HG03066 (cell line): ENCODE results near the gene CSTF2T.
"Not testable (repeated sequence)": the region's sequence is repeated elsewhere in the genome, so short reads cannot be mapped to it uniquely, and the experiment has no call there.

Source experiments
- ATAC-seq: cut with Tn5 transposase; IDR thresholded peaks from one replicate; pipeline ENCODE4 v1.9.1; 2021; ENCODE audit warnings: low read depth; ENCODE audit not compliant: unreplicated experiment

Gene CSTF2T

GRCh38 chr10:51698473-51699063 is 827 bp downstream of the CSTF2T start:
- ATAC-seq: no peak

- ATAC-seq: no peak
Measured at GRCh38 chr10:51696251-51696650, 3.1 kb downstream of the CSTF2T start.

GRCh38 chr10:51694086-51694768 is 5.2 kb downstream of the CSTF2T start:
- ATAC-seq: no peak

GRCh38 chr10:51691135-51691534 is 8.3 kb downstream of the CSTF2T start:
- ATAC-seq: no peak

- ATAC-seq: no peak
Measured at GRCh38 chr10:51689536-51689935, 9.9 kb downstream of the CSTF2T start.

- ATAC-seq: not testable (repeated sequence)
Measured at GRCh38 chr10:51688826-51689225, 10.6 kb downstream of the CSTF2T start.

- no peak for ATAC-seq
Measured at GRCh38 chr10:51687296-51687695, 12.1 kb downstream of the CSTF2T start.

GRCh38 chr10:51685768-51686167 is 13.6 kb downstream of the CSTF2T start:
- no peak for ATAC-seq

GRCh38 chr10:51683031-51683691 is 16.2 kb downstream of the CSTF2T start:
- ATAC-seq: no peak

GRCh38 chr10:51679841-51680240 is 19.6 kb downstream of the CSTF2T start:
- no peak for ATAC-seq

GRCh38 chr10:51675088-51675487 is 24.3 kb downstream of the CSTF2T start:
- no peak for ATAC-seq

- ATAC-seq: no peak
Measured at GRCh38 chr10:51672039-51672535, 27.3 kb downstream of the CSTF2T start.

- no peak for ATAC-seq
Measured at GRCh38 chr10:51669041-51669440, 30.4 kb downstream of the CSTF2T start.

- ATAC-seq: no peak
Measured at GRCh38 chr10:51668336-51668689, 31.1 kb downstream of the CSTF2T start.

GRCh38 chr10:51667678-51668335 is 31.6 kb downstream of the CSTF2T start:
- no peak for ATAC-seq

GRCh38 chr10:51666456-51666855 is 32.9 kb downstream of the CSTF2T start:
- ATAC-seq: no peak

- ATAC-seq: no peak
Measured at GRCh38 chr10:51663086-51663485, 36.3 kb downstream of the CSTF2T start.

- no peak for ATAC-seq
Measured at GRCh38 chr10:51659344-51659743, 40.1 kb downstream of the CSTF2T start.

- no peak for ATAC-seq
Measured at GRCh38 chr10:51658000-51658399, 41.4 kb downstream of the CSTF2T start.

- ATAC-seq: no peak
Measured at GRCh38 chr10:51656503-51656902, 42.9 kb downstream of the CSTF2T start.

- ATAC-seq: no peak
Measured at GRCh38 chr10:51654918-51655317, 44.5 kb downstream of the CSTF2T start.
